ENCODE data around the gene CEP135. TPM values are rescaled to one million over a fixed set of nuclear protein-coding genes. Genes with fewer than 3 reads are reported as not detected.

CEP135 gene
- total RNA-seq, 1 experiment from 2014 or later: 8.0 TPM

DNA sequence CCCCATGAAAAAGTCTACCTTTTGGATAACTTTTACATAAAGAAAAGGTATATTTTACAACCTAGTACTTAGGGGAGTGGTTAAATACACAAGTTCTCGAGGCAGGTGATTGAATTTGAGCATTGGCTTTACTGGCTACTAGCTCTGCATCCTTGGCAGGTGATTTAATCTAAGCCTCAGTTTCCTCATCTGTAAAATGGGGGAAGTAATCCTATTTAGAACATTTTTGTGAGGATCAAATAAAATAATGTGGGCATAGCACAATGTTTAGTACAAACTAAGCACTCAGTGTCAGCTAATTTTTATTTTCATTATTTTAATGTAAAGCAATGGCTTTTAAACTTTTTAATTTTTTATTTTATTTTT, 102.9 kb downstream of the CEP135 start:
- H3K9me3 Mint-ChIP-seq (ENCODE audit: low read depth, unreplicated experiment): no peaks in the 10 kb centered on the region
- CTCF ChIA-PET: no interaction called here
- no TSS peak for BruUV-seq (replicated peaks)
- H3K36me3 Mint-ChIP-seq (ENCODE audit: insufficient read depth, unreplicated experiment): peaks cover 11% of the 10 kb centered on the region
- TF ChIP-seq, protein P1, sequence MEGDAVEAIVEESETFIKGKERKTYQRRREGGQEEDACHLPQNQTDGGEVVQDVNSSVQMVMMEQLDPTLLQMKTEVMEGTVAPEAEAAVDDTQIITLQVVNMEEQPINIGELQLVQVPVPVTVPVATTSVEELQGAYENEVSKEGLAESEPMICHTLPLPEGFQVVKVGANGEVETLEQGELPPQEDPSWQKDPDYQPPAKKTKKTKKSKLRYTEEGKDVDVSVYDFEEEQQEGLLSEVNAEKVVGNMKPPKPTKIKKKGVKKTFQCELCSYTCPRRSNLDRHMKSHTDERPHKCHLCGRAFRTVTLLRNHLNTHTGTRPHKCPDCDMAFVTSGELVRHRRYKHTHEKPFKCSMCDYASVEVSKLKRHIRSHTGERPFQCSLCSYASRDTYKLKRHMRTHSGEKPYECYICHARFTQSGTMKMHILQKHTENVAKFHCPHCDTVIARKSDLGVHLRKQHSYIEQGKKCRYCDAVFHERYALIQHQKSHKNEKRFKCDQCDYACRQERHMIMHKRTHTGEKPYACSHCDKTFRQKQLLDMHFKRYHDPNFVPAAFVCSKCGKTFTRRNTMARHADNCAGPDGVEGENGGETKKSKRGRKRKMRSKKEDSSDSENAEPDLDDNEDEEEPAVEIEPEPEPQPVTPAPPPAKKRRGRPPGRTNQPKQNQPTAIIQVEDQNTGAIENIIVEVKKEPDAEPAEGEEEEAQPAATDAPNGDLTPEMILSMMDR (IDR thresholded peaks at IDR 0.05; ENCODE audit: unreplicated experiment): no peak
- no peak for DNase-seq
- H3K4me1 Mint-ChIP-seq (ENCODE audit: low read depth, unreplicated experiment): peaks cover 9% of the 10 kb centered on the region
- intact Hi-C loops (cut with micrococcal nuclease; ENCODE audit: unreplicated experiment): loop anchor here (2.0 kb wide), 1 partner anchor 249 kb away; no protein-coding TSS in a partner anchor
- H3K27me3 Mint-ChIP-seq (ENCODE audit: unreplicated experiment): no peaks in the 10 kb centered on the region
- no peak overlapping the region for H3K4me3 Mint-ChIP-seq (ENCODE audit: low read depth, unreplicated experiment)
- H3K27ac Mint-ChIP-seq (ENCODE audit: unreplicated experiment): no peak overlapping the region

DNA sequence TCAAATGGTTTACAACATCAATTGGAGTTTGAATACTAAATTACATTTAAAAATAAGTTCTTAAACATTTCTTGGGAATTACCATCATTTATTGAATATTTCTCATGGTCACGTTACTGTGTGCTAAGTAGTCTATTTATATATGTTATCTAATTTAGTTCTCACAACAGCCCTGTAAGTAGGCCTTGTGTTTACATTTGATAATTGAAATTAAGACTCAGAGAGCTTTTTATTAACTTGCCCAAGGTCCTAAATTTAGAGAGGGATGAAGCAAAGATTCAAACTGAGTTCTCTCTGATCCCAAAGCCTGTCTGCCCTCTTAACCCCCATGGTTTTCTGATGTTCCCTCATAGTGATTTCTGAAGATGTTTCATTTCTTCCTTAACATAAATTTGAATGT, 103.7 kb downstream of the CEP135 start:
- Mint-ChIP-seq H3K4me1 (ENCODE audit: low read depth, unreplicated experiment) (peaks cover 9% of the 10 kb centered on the region), H3K36me3 (ENCODE audit: insufficient read depth, unreplicated experiment) (peaks cover 11% of the 10 kb centered on the region), H3K9me3 (ENCODE audit: low read depth, unreplicated experiment) (no peaks in the 10 kb centered on the region), H3K27me3 (ENCODE audit: unreplicated experiment) (no peaks in the 10 kb centered on the region), H3K4me3 (ENCODE audit: low read depth, unreplicated experiment) (no peak overlapping the region), H3K27ac (ENCODE audit: unreplicated experiment) (no peak overlapping the region)
- intact Hi-C loops (cut with micrococcal nuclease; ENCODE audit: unreplicated experiment): no loop called here
- CTCF ChIA-PET: no interaction called here
- no peak for DNase-seq
- no TSS peak for BruUV-seq (replicated peaks)
- TF ChIP-seq, protein P1 (IDR thresholded peaks at IDR 0.05; ENCODE audit: unreplicated experiment): no peak

DNA sequence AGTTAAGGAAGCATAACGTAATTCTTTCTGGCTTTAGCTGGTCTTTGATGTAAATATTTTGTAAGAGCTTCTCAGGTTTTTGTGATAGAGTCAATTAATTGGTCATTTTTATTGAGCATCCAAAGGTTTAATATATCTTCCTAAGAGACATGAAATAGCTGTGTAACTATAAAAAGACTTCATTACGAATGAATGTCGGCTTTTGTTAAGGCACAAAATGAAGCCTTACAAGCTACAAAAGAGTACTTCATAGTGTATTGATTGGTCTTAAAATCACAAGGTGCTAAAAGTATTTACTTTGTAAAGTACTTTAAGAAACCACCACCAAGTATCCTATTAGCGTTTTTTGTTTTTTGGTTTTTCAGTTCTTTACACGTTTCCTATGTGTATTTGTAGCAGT, 104.2 kb downstream of the CEP135 start:
- CTCF ChIA-PET: no interaction called here
- H3K36me3 Mint-ChIP-seq (ENCODE audit: insufficient read depth, unreplicated experiment): peaks cover 11% of the 10 kb centered on the region
- no peak for DNase-seq
- intact Hi-C loops (cut with micrococcal nuclease; ENCODE audit: unreplicated experiment): no loop called here
- H3K4me1 Mint-ChIP-seq (ENCODE audit: low read depth, unreplicated experiment): peaks cover 9% of the 10 kb centered on the region
- TF ChIP-seq, protein P1 (IDR thresholded peaks at IDR 0.05; ENCODE audit: unreplicated experiment): no peak
- H3K27ac Mint-ChIP-seq (ENCODE audit: unreplicated experiment): no peak overlapping the region
- no peaks in the 10 kb centered on the region for H3K27me3 Mint-ChIP-seq (ENCODE audit: unreplicated experiment)
- H3K9me3 Mint-ChIP-seq (ENCODE audit: low read depth, unreplicated experiment): no peaks in the 10 kb centered on the region
- H3K4me3 Mint-ChIP-seq (ENCODE audit: low read depth, unreplicated experiment): no peak overlapping the region
- no TSS peak for BruUV-seq (replicated peaks)

DNA sequence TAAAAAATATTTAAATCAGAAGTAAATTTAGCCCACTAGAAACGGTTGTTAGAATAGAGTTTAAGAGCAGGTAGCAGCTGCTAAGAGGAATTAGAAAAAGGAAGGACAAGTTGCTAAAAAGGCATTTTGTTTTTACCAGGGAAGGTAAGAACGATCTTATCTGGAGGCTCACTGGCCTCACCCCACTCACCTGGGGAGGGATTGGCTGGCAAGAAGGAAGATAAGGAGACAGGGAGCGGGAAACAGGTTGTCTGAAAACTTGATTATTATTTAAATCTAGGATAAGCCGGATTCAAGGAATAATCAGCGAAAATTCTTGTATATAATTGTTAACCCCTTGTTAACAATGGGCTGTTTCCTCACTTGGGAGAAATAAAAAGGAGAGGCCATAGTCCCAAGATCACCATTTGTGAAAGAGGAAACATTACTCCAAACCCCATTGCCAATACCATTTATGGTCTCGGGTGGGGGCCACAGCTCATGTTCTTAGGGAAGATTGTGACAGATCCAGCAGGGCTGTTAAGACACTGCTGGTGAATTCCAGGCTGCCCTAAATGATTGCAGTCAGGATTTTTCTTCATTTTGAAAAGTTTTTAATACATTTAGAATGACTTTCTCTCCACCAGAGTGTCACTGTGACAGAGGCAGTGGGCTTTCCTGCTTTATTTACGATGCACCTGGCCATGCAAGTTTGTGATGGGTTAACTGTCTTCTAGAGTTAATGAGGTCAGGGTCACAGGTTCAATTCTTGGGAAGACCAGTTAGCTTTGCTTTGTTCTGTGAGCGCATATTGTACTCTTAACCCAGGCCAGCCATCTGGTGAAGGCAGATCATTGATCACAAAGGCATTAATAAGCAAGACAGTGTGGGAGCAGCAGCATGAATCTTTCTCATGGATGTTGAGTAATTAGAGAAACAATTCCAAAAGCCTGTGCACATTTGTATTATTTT, 106.6 kb downstream of the CEP135 start:
- no peak overlapping the region for H3K4me3 Mint-ChIP-seq (ENCODE audit: low read depth, unreplicated experiment)

More for the DNA sequence above, 106.6 kb downstream of the CEP135 start:
- BruUV-seq (replicated peaks): no TSS peak
- CTCF ChIA-PET: no interaction called here
- Mint-ChIP-seq H3K27me3 (ENCODE audit: unreplicated experiment) (no peaks in the 10 kb centered on the region), H3K36me3 (ENCODE audit: insufficient read depth, unreplicated experiment) (peaks cover under 1% of the 10 kb centered on the region), H3K27ac (ENCODE audit: unreplicated experiment) (no peak overlapping the region), H3K9me3 (ENCODE audit: low read depth, unreplicated experiment) (no peaks in the 10 kb centered on the region), H3K4me1 (ENCODE audit: low read depth, unreplicated experiment) (peaks cover 2% of the 10 kb centered on the region)
- TF ChIP-seq, protein P1 (IDR thresholded peaks at IDR 0.05; ENCODE audit: unreplicated experiment): no peak
- intact Hi-C loops (cut with micrococcal nuclease; ENCODE audit: unreplicated experiment): no loop called here
- DNase-seq: no peak
